CD4-positive, alpha-beta T cell (primary cell): ENCODE data around the gene SCNM1. TPM values are rescaled to one million over a fixed set of nuclear protein-coding genes. Genes with fewer than 3 reads are reported as not detected.

Experiments used
- ATAC-seq: fragments of 200-7000 bp; cut with Tn5 transposase; one replicate; pipeline ENCODE4 v1.10.0; 2022; ENCODE audit warnings: mild to moderate bottlenecking; ENCODE audit not compliant: poor library complexity
- CTCF ChIA-PET: fragments of 350-600 bp; sonication (Branson Sonifier 250); formaldehyde crosslinking; loops from one replicate; lab custom pipeline; 2021; ENCODE audit warnings: antibody characterized with exemption, inconsistent platforms; lab: Charles Lee
- POLR2A ChIA-PET: fragments of 350-600 bp; sonication (Branson Sonifier 250); formaldehyde crosslinking; loops from one replicate; lab custom pipeline; 2021; ENCODE audit warnings: antibody characterized with exemption, inconsistent platforms; lab: Charles Lee
- DNase-seq, 14 experiments: peaks; one replicate each; pipeline ENCODE4 v3.0.0-alpha.2; 2013 to 2020; ENCODE audit warnings: mixed read lengths in 2 of 14
- H3K27ac ChIP-seq, 2 donors: one replicate each; pipeline versions ENCODE4 v1.5.1 to v1.7.0; 2013; ENCODE audit warnings: low read length in 2 of 2, low read depth in 1 of 2, mild to moderate bottlenecking in 1 of 2
- H3K27me3 ChIP-seq, 2 experiments: 1 replicate in 1 of 2; 2 replicates in 1 of 2; pipeline versions ENCODE4 v1.6.1 to v1.7.0; 2013; ENCODE audit warnings: low read length in 2 of 2, control low read depth in 1 of 2, mild to moderate bottlenecking in 1 of 2, moderate library complexity in 1 of 2; ENCODE audit not compliant: insufficient read depth in 2 of 2, control insufficient read depth in 1 of 2
- H3K36me3 ChIP-seq: one replicate; pipeline ENCODE4 v1.6.1; 2013; ENCODE audit warnings: low read length, control low read depth; ENCODE audit not compliant: insufficient read depth
- H3K4me1 ChIP-seq: one replicate; pipeline ENCODE4 v1.6.1; 2013; ENCODE audit warnings: low read length, control low read depth; ENCODE audit not compliant: insufficient read depth
- H3K4me3 ChIP-seq: one replicate; pipeline ENCODE4 v1.5.1; 2013; ENCODE audit warnings: mild to moderate bottlenecking, low read length, moderate library complexity
- H3K9me3 ChIP-seq, 2 experiments: 1 replicate in 1 of 2; 2 replicates in 1 of 2; pipeline versions ENCODE4 v1.6.1 to v1.7.0; 2013; ENCODE audit warnings: low read length in 2 of 2, mild to moderate bottlenecking in 2 of 2, control low read depth in 1 of 2, moderate library complexity in 1 of 2; ENCODE audit not compliant: control insufficient read depth in 1 of 2, insufficient read depth in 1 of 2
- H3K27ac Mint-ChIP-seq: one replicate; pipeline ENCODE4 v1.8.0; 2020; ENCODE audit warnings: mixed read lengths
- H3K27me3 Mint-ChIP-seq: one replicate; pipeline ENCODE4 v1.8.0; 2021; ENCODE audit warnings: mixed read lengths
- H3K36me3 Mint-ChIP-seq: one replicate; pipeline ENCODE4 v1.8.0; 2021; ENCODE audit warnings: low read depth, mixed read lengths
- H3K4me1 Mint-ChIP-seq: one replicate; pipeline ENCODE4 v1.8.0; 2021; ENCODE audit warnings: low read depth, mixed read lengths
- H3K4me3 Mint-ChIP-seq: one replicate; pipeline ENCODE4 v1.8.0; 2020; ENCODE audit warnings: mild to moderate bottlenecking, mixed read lengths
- H3K9me3 Mint-ChIP-seq: one replicate; pipeline ENCODE4 v1.8.0; 2020; ENCODE audit warnings: mixed read lengths
- CTCF ChIP-seq: fragments of 200-600 bp; IDR thresholded peaks from one replicate; pipeline ENCODE4 v1.8.0; 2022; ENCODE audit warnings: antibody characterized with exemption, mild to moderate bottlenecking
- intact Hi-C, 2 experiments: fragments of 100-400 bp; cut with DNase I in 1 of 2; cut with micrococcal nuclease in 1 of 2; formaldehyde crosslinking; loops; one replicate each; pipeline versions ENCODE4 v1.15.1 to v1.9.0; 2023 to 2025; cut with DNase I, micrococcal nuclease
- total RNA-seq, 174 experiments: library from RNA in 2 of 174; stranded (reverse) in 2 of 174; gene quantifications; one replicate each; pipeline ENCODE4 v1.2.3 and lab custom pipeline; 2021 to 2026

The SCNM1 gene
- total RNA-seq, 2 experiments from 2014 or later: 35.2 to 35.7 TPM

GRCh38 chr1:151157067-151157531 is 8.8 kb upstream of the SCNM1 start:
- TF ChIP-seq CTCF: no peak
- Mint-ChIP-seq H3K27me3 (no peaks in the 10 kb centered on the region), H3K27ac (peak overlapping the region; percentile 85), H3K4me1 (peaks cover 63% of the 10 kb centered on the region), H3K9me3 (no peaks in the 10 kb centered on the region), H3K4me3 (peak overlapping the region; percentile 99), H3K36me3 (peaks cover 51% of the 10 kb centered on the region)
- peaks cover 57% of the 10 kb centered on the region for H3K4me1 ChIP-seq
- intact Hi-C loops: loop anchor here (2.0 to 10.0 kb wide), 4 partner anchors 150 to 692 kb away; partner anchors contain the start of genes ENSA (in 1 of the 2), MINDY1 (in 1 of the 2) and PRUNE1 (in 1 of the 2)
- no peaks in the 10 kb centered on the region for H3K27me3 ChIP-seq
- H3K36me3 ChIP-seq: peaks cover 29% of the 10 kb centered on the region
- ATAC-seq (peak; percentile 54), DNase-seq (peak in 13 of 14 experiments; percentile 27 to 89 (median 63))
- ChIA-PET POLR2A (interaction anchor here (0.6 to 4.3 kb wide), 36 partner anchors 9 to 793 kb away, joined by 3 to 64 read pairs (median 5); partner anchors contain the start of genes CDC42SE1, GABPB2, GOLPH3L and LYSMD1), CTCF (interaction anchor here (1.2 to 7.8 kb wide), 4 partner anchors 56 to 132 kb away, joined by 3 to 61 read pairs (median 32); partner anchors contain the start of gene GABPB2)
- H3K4me3 ChIP-seq: peak overlapping the region; percentile 77
- peak overlapping the region; percentile 56 to 70 for H3K27ac ChIP-seq
- no peaks in the 10 kb centered on the region for H3K9me3 ChIP-seq

- Histone ChIP-seq H3K4me1 (peaks cover 57% of the 10 kb centered on the region), H3K9me3 (no peaks in the 10 kb centered on the region), H3K4me3 (peak overlapping the region; percentile 77), H3K27ac (peak overlapping the region; percentile 29 to 56), H3K36me3 (peaks cover 32% of the 10 kb centered on the region), H3K27me3 (no peaks in the 10 kb centered on the region)
- ChIA-PET CTCF (interaction anchor here (0.7 to 7.8 kb wide), 4 partner anchors 57 to 162 kb away, joined by 3 to 61 read pairs (median 26); no protein-coding TSS in a partner anchor), POLR2A (interaction anchor here (0.9 to 4.3 kb wide), 17 partner anchors 8 to 461 kb away, joined by 3 to 64 read pairs (median 13); partner anchors contain the start of genes C1orf56, CDC42SE1, GOLPH3L and LYSMD1)
- DNase-seq (peak in 2 of 14 experiments; percentile 28 to 30), ATAC-seq (no peak)
- Mint-ChIP-seq H3K27ac (peak overlapping the region; percentile 85), H3K36me3 (peaks cover 60% of the 10 kb centered on the region), H3K4me1 (peaks cover 73% of the 10 kb centered on the region), H3K9me3 (no peaks in the 10 kb centered on the region), H3K27me3 (no peaks in the 10 kb centered on the region), H3K4me3 (peak overlapping the region; percentile 99)
- TF ChIP-seq CTCF: no peak
- intact Hi-C loops: loop anchor here (5.0 to 10.0 kb wide), 3 partner anchors 151 to 694 kb away; partner anchors contain the start of genes ENSA (in 1 of the 2), MINDY1 (in 1 of the 2) and PRUNE1 (in 1 of the 2)
These were observed 7.6 kb upstream of the SCNM1 start for GRCh38 chr1:151158326-151158725.

- Mint-ChIP-seq H3K27me3 (no peaks in the 10 kb centered on the region), H3K36me3 (peaks cover 64% of the 10 kb centered on the region), H3K9me3 (no peaks in the 10 kb centered on the region), H3K27ac (peak overlapping the region; percentile 85), H3K4me3 (peak overlapping the region; percentile 99), H3K4me1 (peaks cover 73% of the 10 kb centered on the region)
- TF ChIP-seq CTCF: no peak
- Histone ChIP-seq H3K9me3 (no peaks in the 10 kb centered on the region), H3K27ac (peak overlapping the region; percentile 29 to 56), H3K4me3 (peak overlapping the region; percentile 77), H3K27me3 (no peaks in the 10 kb centered on the region), H3K36me3 (peaks cover 32% of the 10 kb centered on the region), H3K4me1 (peaks cover 59% of the 10 kb centered on the region)
- intact Hi-C loops: loop anchor here (5.0 to 10.0 kb wide), 3 partner anchors 152 to 694 kb away; partner anchors contain the start of genes ENSA (in 1 of the 2), MINDY1 (in 1 of the 2) and PRUNE1 (in 1 of the 2)
- ATAC-seq: no peak
- POLR2A ChIA-PET: interaction anchor here (0.7 to 4.3 kb wide), 10 partner anchors 8 to 123 kb away, joined by 3 to 64 read pairs (median 16); partner anchors contain the start of genes C1orf56, CDC42SE1, LYSMD1 and MLLT11
- DNase-seq: peak in 1 of 14 experiments; percentile 43
- CTCF ChIA-PET: interaction anchor here (1.0 to 7.8 kb wide), 3 partner anchors 57 to 163 kb away, joined by 3 to 61 read pairs (median 49); no protein-coding TSS in a partner anchor
These were observed 7.1 kb upstream of the SCNM1 start for GRCh38 chr1:151158751-151159251.
